Fibroblast of skin of back (primary cell): ENCODE measurements around the gene SLC22A13.
"Not testable (repeated sequence)": the region's sequence is repeated elsewhere in the genome, so short reads cannot be mapped to it uniquely, and the experiment has no call there.

Source experiments
- DNase-seq: peaks from one replicate; pipeline ENCODE4 v3.0.0-alpha.2; 2013

Gene SLC22A13

GRCh38 chr3:38266810-38267209, 1.2 kb downstream of the SLC22A13 start:
- no peak for DNase-seq

DNA sequence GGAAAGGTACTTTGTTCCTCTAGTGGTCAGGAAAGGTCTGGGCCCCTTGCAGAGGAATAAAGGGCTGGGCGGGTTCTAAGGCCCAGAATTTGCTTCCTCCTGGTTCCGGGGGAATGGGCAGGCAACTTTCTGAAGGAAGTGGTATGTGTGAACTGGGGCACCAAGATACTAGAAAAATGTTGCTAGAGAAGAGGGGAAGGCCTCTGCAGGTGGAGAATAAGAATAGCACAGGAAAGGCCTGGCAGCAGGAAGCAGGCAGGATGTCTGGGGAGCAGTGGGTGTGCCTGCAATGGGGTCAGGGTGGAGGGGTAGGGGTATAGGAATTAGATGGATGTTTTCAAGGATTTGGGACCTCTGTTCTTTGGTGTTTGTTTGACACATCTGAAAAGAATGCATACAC, 2.0 kb downstream of the SLC22A13 start:
- DNase-seq, result no peak

GRCh38 chr3:38268087-38268486, 2.5 kb downstream of the SLC22A13 start:
- no peak for DNase-seq

- no peak for DNase-seq
Observed at GRCh38 chr3:38268522-38268921, 2.9 kb downstream of the SLC22A13 start.

DNA sequence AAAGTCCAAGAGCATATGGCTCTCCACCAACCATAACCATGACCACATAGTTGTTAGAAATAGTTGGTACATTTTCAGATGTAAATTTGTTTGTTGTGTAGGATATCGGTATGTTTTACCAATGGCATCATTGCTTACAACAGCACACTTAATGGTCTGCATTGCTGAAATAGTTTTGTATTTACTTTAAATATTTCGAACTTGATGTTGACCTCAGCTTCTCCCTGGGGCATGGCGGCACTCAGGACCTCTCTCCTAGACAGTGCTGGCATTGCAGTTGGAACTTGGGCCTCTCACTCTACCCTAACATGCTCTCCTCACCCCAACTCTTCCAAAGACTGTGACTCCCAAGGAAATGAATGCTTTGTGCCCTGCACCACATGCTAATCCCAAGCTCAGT, 5.0 kb downstream of the SLC22A13 start:
- DNase-seq, result peak; percentile 24

- no peak for DNase-seq
Observed at GRCh38 chr3:38271553-38271952, 5.9 kb downstream of the SLC22A13 start.

- DNase-seq, result no peak
Observed at GRCh38 chr3:38274864-38275649, 9.4 kb downstream of the SLC22A13 start.

DNA sequence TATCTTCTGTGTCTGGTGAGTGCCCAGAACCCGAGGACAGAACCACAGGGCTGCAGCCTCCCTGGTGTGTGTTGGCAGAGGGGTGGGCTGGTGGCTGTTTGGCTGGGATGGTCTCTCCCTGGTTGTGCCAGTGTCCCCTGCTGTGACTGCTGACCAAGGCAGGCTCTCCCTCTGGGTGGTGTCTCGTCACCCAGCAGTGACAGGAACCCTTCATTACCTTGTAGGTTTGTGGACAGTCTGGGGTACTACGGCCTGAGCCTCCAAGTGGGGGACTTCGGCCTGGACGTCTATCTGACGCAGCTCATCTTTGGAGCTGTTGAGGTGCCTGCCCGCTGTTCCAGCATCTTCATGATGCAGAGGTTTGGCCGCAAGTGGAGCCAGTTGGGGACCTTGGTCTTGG, 10.0 kb downstream of the SLC22A13 start:
- DNase-seq, result no peak

DNA sequence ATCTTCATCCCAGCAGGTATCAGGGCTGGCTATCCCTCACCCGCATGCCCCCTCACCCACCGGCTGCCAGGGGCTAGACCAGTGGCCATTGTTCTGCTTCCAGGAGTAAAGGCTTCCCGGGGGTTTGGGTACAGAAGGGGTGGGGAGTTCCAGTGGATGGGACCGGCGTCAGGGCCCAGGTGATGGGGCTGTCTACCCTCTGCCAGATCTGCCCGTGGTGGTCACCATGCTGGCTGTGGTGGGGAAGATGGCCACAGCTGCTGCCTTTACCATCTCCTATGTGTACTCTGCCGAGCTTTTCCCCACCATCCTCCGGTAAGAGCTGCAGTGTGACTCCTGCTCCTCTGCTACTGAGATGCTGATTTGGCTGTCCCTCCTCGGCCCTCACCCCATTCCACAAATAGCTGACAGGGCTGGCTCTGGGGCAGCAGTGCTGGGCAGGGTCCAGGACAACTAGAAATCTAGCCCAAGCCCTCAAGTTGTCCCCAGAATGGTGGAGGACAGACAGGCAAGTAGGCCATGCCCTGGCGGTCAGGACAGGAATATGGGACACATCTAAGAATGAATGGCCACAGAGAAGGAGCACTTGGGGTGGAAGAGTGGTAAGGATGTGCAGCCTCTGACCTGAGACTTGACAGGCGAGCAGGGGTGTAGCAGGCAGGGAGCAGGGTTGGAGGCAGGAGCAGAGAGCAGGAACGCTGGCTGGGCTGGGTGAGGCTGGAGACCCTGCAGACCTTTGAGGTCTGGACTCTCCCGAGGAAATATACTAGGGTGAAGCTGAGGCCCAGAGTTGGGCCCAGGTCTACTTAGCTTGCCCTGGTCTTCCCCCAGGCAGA, 10.7 kb downstream of the SLC22A13 start:
- no peak for DNase-seq

GRCh38 chr3:38276917-38277630, 11.5 kb downstream of the SLC22A13 start:
- DNase-seq, result no peak

- no peak for DNase-seq
Observed at GRCh38 chr3:38278841-38279240, 13.2 kb downstream of the SLC22A13 start.

DNA sequence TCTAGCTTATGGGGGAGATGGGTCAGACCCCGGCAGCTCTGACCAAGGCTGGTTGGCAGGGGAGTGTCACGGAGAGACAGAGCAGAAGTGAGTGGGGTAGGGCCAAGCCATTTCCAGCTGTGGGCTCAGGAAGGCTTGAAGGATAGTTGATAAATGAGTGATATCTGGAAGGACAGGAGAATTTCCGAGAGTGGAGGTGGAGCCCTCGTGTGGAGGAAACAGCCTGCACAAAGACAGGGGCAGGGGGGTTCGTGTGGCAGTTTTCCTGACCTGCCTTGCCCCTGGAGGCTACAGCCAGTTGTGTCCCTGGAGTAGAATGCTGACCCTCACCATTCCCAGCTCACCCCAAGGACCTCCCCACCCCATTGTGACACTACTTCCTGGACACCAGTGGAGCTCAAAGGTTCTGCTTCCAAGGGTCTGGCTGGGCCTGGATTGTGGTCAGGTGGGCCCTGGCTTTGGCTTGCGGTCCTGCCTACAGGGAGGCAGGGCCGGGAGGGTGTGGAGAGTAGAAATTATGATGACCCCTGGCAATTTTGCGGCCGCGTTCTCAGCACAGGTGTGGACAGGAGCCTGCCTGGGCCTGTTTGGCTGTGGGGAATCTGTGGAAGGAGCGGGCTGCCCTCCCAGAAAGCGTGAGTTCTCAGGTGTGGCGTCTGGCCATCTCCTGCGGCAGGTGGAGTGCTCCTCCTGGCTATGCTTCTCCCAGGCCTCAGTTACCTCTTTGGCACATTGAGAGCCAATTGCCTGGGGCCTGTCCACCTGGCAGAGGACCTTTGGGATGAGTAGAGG, 16.5 kb downstream of the SLC22A13 start, which contains the start of gene SLC22A14:
Gene SLC22A14, plus strand, starts transcription at position 400 of the 792 bp plus-strand sequence. CDS start 23,733 bp downstream, outside the sequence.
- no peak for DNase-seq

- peak; percentile 53 for DNase-seq
Observed at GRCh38 chr3:38283810-38284755, 18.5 kb downstream of the SLC22A13 start.

GRCh38 chr3:38284756-38285150, 19.1 kb downstream of the SLC22A13 start:
- DNase-seq, result no peak

DNA sequence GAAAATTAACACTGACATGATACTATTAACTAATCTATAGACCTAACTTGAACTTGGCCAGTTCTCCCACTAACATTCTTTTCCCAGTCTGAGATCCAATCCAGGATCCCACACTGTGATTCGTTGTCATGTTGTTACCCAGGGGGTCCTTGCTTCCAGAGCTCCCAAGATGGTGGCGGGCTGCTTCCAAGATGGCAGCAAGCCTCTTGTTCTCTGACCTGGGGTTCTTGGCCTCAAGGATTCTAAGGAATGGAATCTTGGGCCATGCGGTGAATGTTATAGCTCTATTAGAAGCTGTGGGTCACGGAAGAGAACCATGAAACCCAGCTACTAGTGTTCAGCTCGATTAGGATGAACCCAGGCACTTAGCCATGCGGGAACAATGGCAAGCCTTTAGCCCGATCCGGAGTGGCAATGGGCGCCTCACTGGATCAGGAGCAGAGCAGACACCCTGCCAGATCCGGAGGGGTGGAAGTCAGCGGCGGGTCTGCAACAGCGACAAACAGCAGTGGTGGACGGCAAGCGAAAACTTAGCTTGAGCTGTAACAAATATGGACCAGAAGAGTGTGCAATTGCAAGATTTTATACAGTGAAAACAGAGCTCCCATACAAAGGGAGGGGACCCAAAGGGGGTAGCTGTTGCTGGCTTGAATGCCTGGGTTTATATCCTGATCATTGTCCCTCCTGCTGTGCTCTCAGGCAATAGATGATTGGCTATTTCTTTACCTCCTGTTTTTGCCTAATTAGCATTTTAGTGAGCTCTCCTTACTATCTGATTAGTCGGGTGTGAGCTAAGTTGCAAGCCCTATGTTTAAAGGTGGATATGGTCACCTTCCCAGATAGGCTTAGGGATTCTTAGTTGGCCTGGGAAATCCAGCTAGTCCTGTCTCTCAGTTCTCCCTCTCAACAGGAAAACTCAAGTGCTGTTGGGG, 23.9 kb downstream of the SLC22A13 start:
- not testable (repeated sequence) for DNase-seq

DNA sequence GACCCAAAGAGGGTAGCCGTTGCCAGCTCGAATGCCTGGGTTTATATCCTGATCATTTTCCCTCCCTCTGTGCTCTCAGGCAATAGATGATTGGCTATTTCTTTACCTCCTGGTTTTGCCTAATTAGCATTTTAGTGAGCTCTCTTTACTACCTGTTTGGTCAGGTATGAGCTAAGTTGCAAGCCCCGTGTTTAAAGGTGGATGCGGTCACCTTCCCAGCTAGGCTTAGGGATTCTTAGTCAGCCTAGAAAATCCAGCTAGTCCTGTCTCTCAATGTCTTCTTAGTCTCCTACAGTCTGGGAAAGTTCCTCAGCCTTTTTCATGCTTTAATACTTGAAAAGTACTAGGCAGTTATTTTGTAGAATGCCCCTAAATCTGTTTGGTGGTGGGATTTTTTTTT, 31.4 kb downstream of the SLC22A13 start:
- not testable (repeated sequence) for DNase-seq

GRCh38 chr3:38297537-38297936, 31.9 kb downstream of the SLC22A13 start:
- DNase-seq, result no peak

DNA sequence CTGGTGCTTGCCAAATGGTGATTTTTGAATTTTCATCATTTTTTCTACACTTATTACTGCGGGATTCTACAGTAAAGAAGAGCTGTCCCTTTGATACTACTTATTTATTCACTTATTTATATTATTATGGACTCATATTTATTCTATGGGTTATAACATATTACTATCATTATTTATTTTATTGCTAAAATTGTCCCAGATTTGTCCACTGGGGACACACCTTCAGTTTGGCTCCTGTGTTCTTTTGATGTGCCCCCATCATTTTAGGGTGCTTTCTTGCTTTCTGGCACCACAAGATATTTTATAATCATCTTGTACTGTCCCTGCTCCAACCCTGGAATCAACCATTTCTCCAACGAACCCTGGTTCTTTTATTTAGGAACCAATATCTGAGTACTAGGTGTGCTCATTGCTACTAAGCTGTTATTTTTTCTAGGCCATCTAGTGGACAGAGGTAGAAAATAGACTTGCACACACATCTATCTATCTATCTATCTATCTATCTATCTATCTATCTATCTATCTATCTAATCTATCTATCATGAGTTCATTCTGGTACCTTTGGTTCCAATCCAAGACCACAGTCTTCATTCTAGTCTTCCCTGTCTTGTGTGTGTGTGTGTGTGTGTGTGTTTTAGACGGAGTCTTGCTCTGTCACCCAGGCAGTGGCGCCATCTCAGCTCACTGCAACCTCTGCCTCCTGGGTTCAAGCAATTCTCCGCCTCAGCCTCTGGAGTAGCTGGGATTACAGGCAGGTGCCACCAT, 32.5 kb downstream of the SLC22A13 start:
- DNase-seq, result no peak

DNA sequence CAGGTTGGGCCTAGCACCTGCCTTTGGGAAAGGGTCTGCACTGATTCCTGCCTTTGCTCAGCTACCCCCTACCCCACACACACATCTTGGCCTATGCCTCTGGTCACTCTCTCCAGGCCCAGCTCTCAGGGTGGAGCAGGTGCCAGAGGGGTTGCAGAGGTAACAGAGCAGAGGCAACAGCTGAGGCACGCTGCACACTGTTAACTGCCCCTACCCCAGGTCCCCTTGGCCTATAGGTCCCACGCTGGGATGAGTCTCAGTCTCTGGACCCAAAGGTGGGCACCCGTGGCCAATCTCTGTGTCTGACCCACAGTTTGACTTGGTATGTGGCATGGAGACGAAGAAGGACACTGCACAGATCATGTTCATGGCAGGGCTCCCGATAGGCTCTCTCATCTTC, 41.3 kb downstream of the SLC22A13 start:
- DNase-seq, result no peak
